Measurements from ENCODE around the gene GNPNAT1. TPM values are rescaled to one million over a fixed set of nuclear protein-coding genes. Genes with fewer than 3 reads are reported as not detected.
"Not testable (repeated sequence)": the region's sequence is repeated elsewhere in the genome, so short reads cannot be mapped to it uniquely, and the experiment has no call there.

Gene GNPNAT1
- total RNA-seq, 2 experiments from 2014 or later = 3.8 to 4.6 TPM

- H3K9me3 ChIP-seq (ENCODE audit: control insufficient read depth in 1 of 2, insufficient read depth in 1 of 2, low read length in 2 of 2) = no peaks in the 10 kb centered on the region
- peak overlapping the region; percentile 93 for H3K4me3 Mint-ChIP-seq
- intact Hi-C loops (cut with DNase I, micrococcal nuclease) = no loop called here
- ChIA-PET POLR2A (interaction anchor here (0.6 to 5.8 kb wide), 13 partner anchors 9 to 178 kb away, joined by 3 to 113 read pairs (median 5); partner anchors contain the start of genes ERO1A, GNPNAT1, GPR137C and TXNDC16), CTCF (interaction anchor here (0.7 to 1.4 kb wide), 2 partner anchors 9 to 32 kb away, joined by 3 to 4 read pairs; no protein-coding TSS in a partner anchor)
- ATAC-seq (ENCODE audit: poor library complexity) = no peak
- H3K27me3 Mint-ChIP-seq = no peaks in the 10 kb centered on the region
- peaks cover 76% of the 10 kb centered on the region for H3K36me3 Mint-ChIP-seq (ENCODE audit: low read depth)
- H3K4me1 Mint-ChIP-seq (ENCODE audit: low read depth) = peaks cover 39% of the 10 kb centered on the region
- no peaks in the 10 kb centered on the region for H3K9me3 Mint-ChIP-seq
- H3K27ac Mint-ChIP-seq = peak overlapping the region; percentile 94
- peaks cover 33% of the 10 kb centered on the region for H3K4me1 ChIP-seq (ENCODE audit: insufficient read depth, low read length)
- no peak for DNase-seq
- H3K36me3 ChIP-seq (ENCODE audit: insufficient read depth, low read length) = peaks cover 46% of the 10 kb centered on the region
- H3K27me3 ChIP-seq (ENCODE audit: control insufficient read depth in 1 of 2, insufficient read depth in 2 of 2, low read length in 2 of 2) = no peaks in the 10 kb centered on the region
- peak overlapping the region; percentile 57 to 89 for H3K27ac ChIP-seq (ENCODE audit: low read depth in 1 of 2, low read length in 2 of 2)
- peak overlapping the region; percentile 100 for H3K4me3 ChIP-seq (ENCODE audit: low read length)
- no peak for TF ChIP-seq CTCF (IDR thresholded peaks at IDR 0.05)
Observed at GRCh38 chr14:52729585-52729924, 61.9 kb downstream of the GNPNAT1 start.

GRCh38 chr14:52729035-52729434, 62.4 kb downstream of the GNPNAT1 start:
- Mint-ChIP-seq H3K4me3 (peak overlapping the region; percentile 72), H3K27ac (peak overlapping the region; percentile 94), H3K36me3 (ENCODE audit: low read depth) (peaks cover 76% of the 10 kb centered on the region), H3K4me1 (ENCODE audit: low read depth) (peaks cover 39% of the 10 kb centered on the region)
- ATAC-seq (ENCODE audit: poor library complexity); intact Hi-C loops (cut with DNase I, micrococcal nuclease); H3K4me3 ChIP-seq (ENCODE audit: low read length); H3K27me3 ChIP-seq (ENCODE audit: control insufficient read depth in 1 of 2, insufficient read depth in 2 of 2, low read length in 2 of 2); DNase-seq; H3K27me3 Mint-ChIP-seq; H3K9me3 ChIP-seq (ENCODE audit: control insufficient read depth in 1 of 2, insufficient read depth in 1 of 2, low read length in 2 of 2); H3K9me3 Mint-ChIP-seq: not testable (repeated sequence)
- Histone ChIP-seq H3K27ac (ENCODE audit: low read depth in 1 of 2, low read length in 2 of 2) (peak overlapping the region in 1 of 2 donors; percentile 57), H3K36me3 (ENCODE audit: insufficient read depth, low read length) (peaks cover 50% of the 10 kb centered on the region), H3K4me1 (ENCODE audit: insufficient read depth, low read length) (peaks cover 33% of the 10 kb centered on the region)
- POLR2A ChIA-PET = interaction anchor here (0.6 to 5.8 kb wide), 12 partner anchors 9 to 177 kb away, joined by 3 to 113 read pairs (median 4); partner anchors contain the start of genes ERO1A, GPR137C, PSMC6 and TXNDC16
- CTCF ChIA-PET = interaction anchor here (0.7 to 1.4 kb wide), 2 partner anchors 9 to 33 kb away, joined by 3 to 4 read pairs; no protein-coding TSS in a partner anchor

GRCh38 chr14:52727509-52727908, 63.9 kb downstream of the GNPNAT1 start:
- H3K36me3 Mint-ChIP-seq (ENCODE audit: low read depth) = peaks cover 77% of the 10 kb centered on the region
- H3K4me3 Mint-ChIP-seq; H3K4me3 ChIP-seq (ENCODE audit: low read length); intact Hi-C loops (cut with DNase I, micrococcal nuclease); ATAC-seq (ENCODE audit: poor library complexity); H3K9me3 Mint-ChIP-seq; DNase-seq; H3K27me3 ChIP-seq (ENCODE audit: control insufficient read depth in 1 of 2, insufficient read depth in 2 of 2, low read length in 2 of 2); H3K27ac ChIP-seq (ENCODE audit: low read depth in 1 of 2, low read length in 2 of 2); H3K27me3 Mint-ChIP-seq; H3K9me3 ChIP-seq (ENCODE audit: control insufficient read depth in 1 of 2, insufficient read depth in 1 of 2, low read length in 2 of 2): not testable (repeated sequence)
- H3K36me3 ChIP-seq (ENCODE audit: insufficient read depth, low read length) = peaks cover 54% of the 10 kb centered on the region
- peaks cover 39% of the 10 kb centered on the region for H3K4me1 Mint-ChIP-seq (ENCODE audit: low read depth)
- H3K27ac Mint-ChIP-seq = peak overlapping the region; percentile 94
- POLR2A ChIA-PET = interaction anchor here (0.7 to 5.8 kb wide), 3 partner anchors 15 to 121 kb away, joined by 3 to 113 read pairs (median 4); partner anchors contain the start of gene PSMC6
- CTCF ChIA-PET = interaction anchor here (0.9 to 1.0 kb wide), 2 partner anchors 14 to 63 kb away, joined by 3 read pairs; no protein-coding TSS in a partner anchor
- H3K4me1 ChIP-seq (ENCODE audit: insufficient read depth, low read length) = peaks cover 21% of the 10 kb centered on the region

Other genes starting within 250 kb of the GNPNAT1 start
- gene TXNDC16, start 239.1 kb downstream of the GNPNAT1 start, total RNA-seq = 10 to 100 TPM; 10.4 to 11.4 TPM
- under 1 TPM; 0.08 to 0.19 TPM for gene GPR137C, start 238.8 kb downstream of the GNPNAT1 start, total RNA-seq
- 10 to 100 TPM; 58.6 to 60.7 TPM for gene ERO1A, start 96.0 kb downstream of the GNPNAT1 start, total RNA-seq
- 100 to 1,000 TPM; 110 to 111 TPM for gene PSMC6, start 84.4 kb downstream of the GNPNAT1 start, total RNA-seq
- gene STYX, start 61.4 kb downstream of the GNPNAT1 start, total RNA-seq = 10 to 100 TPM; 15.3 to 16.2 TPM
- under 1 TPM; 0.44 to 0.61 TPM for gene FERMT2, start 159.4 kb upstream of the GNPNAT1 start, total RNA-seq